ENCODE results near the gene TMEM185A. TPM values are rescaled to one million over a fixed set of nuclear protein-coding genes. Genes with fewer than 3 reads are reported as not detected.
"Not testable (repeated sequence)": the region's sequence is repeated elsewhere in the genome, so short reads cannot be mapped to it uniquely, and the experiment has no call there.

Gene TMEM185A
- total and polyA plus RNA-seq, 10 of the 15 experiments (the other 5 are each of a cell fraction or from before 2014, with no cell fraction given), result 2.4 to 25.1 (median 12.0) TPM

DNA sequence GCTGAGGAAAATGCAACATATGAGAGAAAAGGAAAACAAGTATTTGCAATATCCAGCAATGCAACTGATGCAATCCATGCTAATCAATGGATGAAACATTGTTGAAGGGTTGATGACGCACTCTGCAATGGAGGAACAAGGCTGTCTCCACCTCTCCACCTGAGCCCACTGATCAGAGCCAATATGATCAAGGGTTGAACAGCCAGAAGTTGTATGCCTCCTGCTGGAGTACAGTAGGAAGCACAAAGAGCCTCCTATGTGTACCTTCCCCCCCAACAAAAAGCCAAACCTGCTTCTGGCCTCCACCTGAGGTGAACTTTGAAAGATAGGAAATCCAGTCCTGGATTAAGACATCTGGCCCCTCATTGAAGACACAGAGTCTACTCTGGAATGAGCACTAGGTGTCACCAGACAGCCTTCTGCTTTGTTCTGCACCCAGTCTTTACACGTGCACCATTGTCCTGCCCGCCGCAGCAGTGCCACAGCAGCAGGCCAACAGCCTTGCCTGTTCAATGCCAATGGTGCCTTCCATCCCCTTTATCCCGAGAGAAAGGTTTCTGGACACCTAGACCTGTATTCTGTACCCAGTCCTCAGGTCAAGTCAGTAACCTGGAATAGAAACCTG is 24.8 kb upstream of the TMEM185A start:
- SMC1A ChIA-PET (ENCODE audit: uncharacterized antibody, unreplicated experiment); BruUV-seq (replicated peaks); H3K27me3 ChIP-seq (replicated peaks in 1 of 2; ENCODE audit: control insufficient read depth in 2 of 2, insufficient read depth in 2 of 2, low read length in 1 of 2); H3K9me3 ChIP-seq (replicated peaks; ENCODE audit: control insufficient read depth, insufficient read depth, low read length); DNase-seq (ENCODE audit: low read depth, low spot score); in situ Hi-C loops (cut with MboI); POLR2A ChIA-PET; H3K4me2 ChIP-seq (ENCODE audit: control insufficient read depth, insufficient read depth); RAD21 ChIA-PET (ENCODE audit: unreplicated experiment); intact Hi-C loops (cut with micrococcal nuclease; ENCODE audit: unreplicated experiment); H2AFZ ChIP-seq (ENCODE audit: control insufficient read depth, low read depth, low read length); FAIRE-seq; CTCF ChIA-PET; H3K27ac ChIP-seq (ENCODE audit: control insufficient read depth, insufficient read depth); H3K4me3 ChIP-seq; H3K79me2 ChIP-seq (ENCODE audit: control insufficient read depth, insufficient read depth, low read length); H3K4me1 ChIP-seq (ENCODE audit: control insufficient read depth, insufficient read depth, low read length); H4K20me1 ChIP-seq (ENCODE audit: control insufficient read depth, insufficient read depth); H3K36me3 ChIP-seq (ENCODE audit: control insufficient read depth in 2 of 2, insufficient read depth in 2 of 2, low read length in 1 of 2); H3K9ac ChIP-seq (ENCODE audit: control insufficient read depth, insufficient read depth, low read length): not testable (repeated sequence)
- ATAC-seq, result peak; percentile 79
- WGBS (ENCODE audit: insufficient coverage, insufficient replicate concordance, low lambda C conversion rate, missing lambda C conversion rate), result no CpG with 5 or more reads among the region's 5 CpGs

DNA sequence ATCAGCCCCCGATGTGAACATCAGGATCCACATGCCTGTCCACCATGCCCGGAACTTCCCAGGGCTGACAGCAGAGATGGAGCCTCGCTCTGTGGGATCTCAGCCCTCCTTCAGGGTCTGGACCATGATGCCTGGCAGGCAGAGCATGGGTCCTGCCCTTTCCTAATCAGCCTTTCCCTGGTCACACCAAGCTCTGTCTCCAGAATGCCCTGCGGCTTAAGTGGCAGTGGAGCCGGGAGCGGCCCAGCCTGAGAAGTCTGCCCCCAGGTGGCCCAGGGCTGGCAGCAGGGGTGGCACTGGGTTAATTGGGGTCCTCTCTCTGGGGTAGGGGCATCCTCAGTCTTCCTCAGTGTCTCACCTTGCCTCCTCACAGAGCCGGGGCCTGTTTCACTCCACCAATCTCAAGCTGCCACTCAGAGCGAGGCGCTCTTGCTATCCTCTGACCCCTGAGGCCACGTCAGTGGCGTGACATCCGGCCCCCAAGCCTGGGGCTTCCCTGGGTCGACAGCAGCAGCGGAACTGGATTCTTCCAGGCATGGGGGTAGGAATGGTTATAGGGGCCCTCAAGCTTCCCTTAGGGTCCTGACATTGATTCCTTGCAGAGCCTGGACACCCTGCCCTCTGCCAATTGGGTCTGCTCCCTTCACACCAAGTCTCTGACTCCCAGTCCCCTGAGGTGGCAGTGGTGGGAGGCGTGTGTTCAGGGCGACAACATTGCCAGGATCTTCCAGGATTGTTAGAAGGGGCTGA is 20.8 kb upstream of the TMEM185A start:
- WGBS (ENCODE audit: insufficient coverage, insufficient replicate concordance, low lambda C conversion rate, missing lambda C conversion rate), result 52% methylated on average over 15 of the region's 16 CpGs
- H3K4me2 ChIP-seq (ENCODE audit: control insufficient read depth, insufficient read depth), result no peak overlapping the region
- BruUV-seq (replicated peaks), result no TSS peak
- H3K79me2 ChIP-seq (ENCODE audit: control insufficient read depth, insufficient read depth, low read length), result no peaks in the 10 kb centered on the region
- ChIA-PET RAD21 (ENCODE audit: unreplicated experiment) (no interaction called here), SMC1A (ENCODE audit: uncharacterized antibody, unreplicated experiment) (interaction anchor here (0.5 to 1.0 kb wide), 2 partner anchors 288 to 957 kb away, joined by 3 read pairs; no protein-coding TSS in a partner anchor), CTCF (interaction anchor here (1.0 kb wide), 1 partner anchor 27 kb away, joined by 3 read pairs; no protein-coding TSS in a partner anchor), POLR2A (no interaction called here)
- intact Hi-C loops (cut with micrococcal nuclease; ENCODE audit: unreplicated experiment) (no loop called here), in situ Hi-C loops (cut with MboI) (no loop called here)
- ATAC-seq (no peak), DNase-seq (ENCODE audit: low read depth, low spot score) (no peak), FAIRE-seq (no peak)
- H3K9me3 ChIP-seq (replicated peaks; ENCODE audit: control insufficient read depth, insufficient read depth, low read length), result no peaks in the 10 kb centered on the region; the same call in 2 of the 3 replicates
- no peak overlapping the region for H3K9ac ChIP-seq (ENCODE audit: control insufficient read depth, insufficient read depth, low read length)
- no peak overlapping the region for H3K4me3 ChIP-seq
- no peaks in the 10 kb centered on the region for H3K36me3 ChIP-seq (ENCODE audit: control insufficient read depth in 2 of 2, insufficient read depth in 2 of 2, low read length in 1 of 2)
- peaks cover 8% of the 10 kb centered on the region for H3K4me1 ChIP-seq (ENCODE audit: control insufficient read depth, insufficient read depth, low read length)
- H3K27ac ChIP-seq (ENCODE audit: control insufficient read depth, insufficient read depth), result no peak overlapping the region
- H3K27me3 ChIP-seq (replicated peaks in 1 of 2; ENCODE audit: control insufficient read depth in 2 of 2, insufficient read depth in 2 of 2, low read length in 1 of 2), result no peaks in the 10 kb centered on the region
- no peak overlapping the region for H2AFZ ChIP-seq (ENCODE audit: control insufficient read depth, low read depth, low read length)
- H4K20me1 ChIP-seq (ENCODE audit: control insufficient read depth, insufficient read depth), result no peaks in the 10 kb centered on the region
- TF ChIP-seq, protein P1, sequence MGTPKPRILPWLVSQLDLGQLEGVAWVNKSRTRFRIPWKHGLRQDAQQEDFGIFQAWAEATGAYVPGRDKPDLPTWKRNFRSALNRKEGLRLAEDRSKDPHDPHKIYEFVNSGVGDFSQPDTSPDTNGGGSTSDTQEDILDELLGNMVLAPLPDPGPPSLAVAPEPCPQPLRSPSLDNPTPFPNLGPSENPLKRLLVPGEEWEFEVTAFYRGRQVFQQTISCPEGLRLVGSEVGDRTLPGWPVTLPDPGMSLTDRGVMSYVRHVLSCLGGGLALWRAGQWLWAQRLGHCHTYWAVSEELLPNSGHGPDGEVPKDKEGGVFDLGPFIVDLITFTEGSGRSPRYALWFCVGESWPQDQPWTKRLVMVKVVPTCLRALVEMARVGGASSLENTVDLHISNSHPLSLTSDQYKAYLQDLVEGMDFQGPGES (IDR thresholded peaks at IDR 0.05), result no peak
- TF ChIP-seq STAT1 (conservative IDR thresholded peaks at IDR 0.05) (no peak), NRF1 (conservative IDR thresholded peaks at IDR 0.05; ENCODE audit: low read depth, low read length) (no peak), NFIC (IDR thresholded peaks at IDR 0.05; ENCODE audit: low read depth, low read length) (no peak), JUND (IDR thresholded peaks at IDR 0.05; ENCODE audit: low read depth, low read length) (no peak), GABPA (IDR thresholded peaks at IDR 0.05; ENCODE audit: low read depth) (no peak)
- TF ChIP-seq, protein P2, sequence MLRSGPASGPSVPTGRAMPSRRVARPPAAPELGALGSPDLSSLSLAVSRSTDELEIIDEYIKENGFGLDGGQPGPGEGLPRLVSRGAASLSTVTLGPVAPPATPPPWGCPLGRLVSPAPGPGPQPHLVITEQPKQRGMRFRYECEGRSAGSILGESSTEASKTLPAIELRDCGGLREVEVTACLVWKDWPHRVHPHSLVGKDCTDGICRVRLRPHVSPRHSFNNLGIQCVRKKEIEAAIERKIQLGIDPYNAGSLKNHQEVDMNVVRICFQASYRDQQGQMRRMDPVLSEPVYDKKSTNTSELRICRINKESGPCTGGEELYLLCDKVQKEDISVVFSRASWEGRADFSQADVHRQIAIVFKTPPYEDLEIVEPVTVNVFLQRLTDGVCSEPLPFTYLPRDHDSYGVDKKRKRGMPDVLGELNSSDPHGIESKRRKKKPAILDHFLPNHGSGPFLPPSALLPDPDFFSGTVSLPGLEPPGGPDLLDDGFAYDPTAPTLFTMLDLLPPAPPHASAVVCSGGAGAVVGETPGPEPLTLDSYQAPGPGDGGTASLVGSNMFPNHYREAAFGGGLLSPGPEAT (IDR thresholded peaks at IDR 0.05; ENCODE audit: low read depth), result no peak
- TF ChIP-seq, protein P3, sequence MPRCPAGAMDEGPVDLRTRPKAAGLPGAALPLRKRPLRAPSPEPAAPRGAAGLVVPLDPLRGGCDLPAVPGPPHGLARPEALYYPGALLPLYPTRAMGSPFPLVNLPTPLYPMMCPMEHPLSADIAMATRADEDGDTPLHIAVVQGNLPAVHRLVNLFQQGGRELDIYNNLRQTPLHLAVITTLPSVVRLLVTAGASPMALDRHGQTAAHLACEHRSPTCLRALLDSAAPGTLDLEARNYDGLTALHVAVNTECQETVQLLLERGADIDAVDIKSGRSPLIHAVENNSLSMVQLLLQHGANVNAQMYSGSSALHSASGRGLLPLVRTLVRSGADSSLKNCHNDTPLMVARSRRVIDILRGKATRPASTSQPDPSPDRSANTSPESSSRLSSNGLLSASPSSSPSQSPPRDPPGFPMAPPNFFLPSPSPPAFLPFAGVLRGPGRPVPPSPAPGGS (IDR thresholded peaks at IDR 0.05; ENCODE audit: borderline replicate concordance, insufficient read depth, low read depth, low read length, poor library complexity, severe bottlenecking), result no peak

Measured in GM12878 (cell line).